CD4-positive, alpha-beta T cell (primary cell): Measurements from ENCODE around the gene TMEM187. TPM values are rescaled to one million over a fixed set of nuclear protein-coding genes. Genes with fewer than 3 reads are reported as not detected.

Experiments used
- ATAC-seq: fragments of 200-7000 bp; cut with Tn5 transposase; one replicate; pipeline ENCODE4 v1.10.0; 2022; ENCODE audit warnings: mild to moderate bottlenecking; ENCODE audit not compliant: poor library complexity
- CTCF ChIA-PET: fragments of 350-600 bp; sonication (Branson Sonifier 250); formaldehyde crosslinking; loops from one replicate; lab custom pipeline; 2021; ENCODE audit warnings: antibody characterized with exemption, inconsistent platforms; lab: Charles Lee
- POLR2A ChIA-PET: fragments of 350-600 bp; sonication (Branson Sonifier 250); formaldehyde crosslinking; loops from one replicate; lab custom pipeline; 2021; ENCODE audit warnings: antibody characterized with exemption, inconsistent platforms; lab: Charles Lee
- DNase-seq, 14 experiments: peaks; one replicate each; pipeline ENCODE4 v3.0.0-alpha.2; 2013 to 2020; ENCODE audit warnings: mixed read lengths in 2 of 14
- H3K27ac ChIP-seq, 2 donors: one replicate each; pipeline versions ENCODE4 v1.5.1 to v1.7.0; 2013; ENCODE audit warnings: low read length in 2 of 2, low read depth in 1 of 2, mild to moderate bottlenecking in 1 of 2
- H3K27me3 ChIP-seq, 2 experiments: 1 replicate in 1 of 2; 2 replicates in 1 of 2; pipeline versions ENCODE4 v1.6.1 to v1.7.0; 2013; ENCODE audit warnings: low read length in 2 of 2, control low read depth in 1 of 2, mild to moderate bottlenecking in 1 of 2, moderate library complexity in 1 of 2; ENCODE audit not compliant: insufficient read depth in 2 of 2, control insufficient read depth in 1 of 2
- H3K36me3 ChIP-seq: one replicate; pipeline ENCODE4 v1.6.1; 2013; ENCODE audit warnings: low read length, control low read depth; ENCODE audit not compliant: insufficient read depth
- H3K4me1 ChIP-seq: one replicate; pipeline ENCODE4 v1.6.1; 2013; ENCODE audit warnings: low read length, control low read depth; ENCODE audit not compliant: insufficient read depth
- H3K4me3 ChIP-seq: one replicate; pipeline ENCODE4 v1.5.1; 2013; ENCODE audit warnings: mild to moderate bottlenecking, low read length, moderate library complexity
- H3K9me3 ChIP-seq, 2 experiments: 1 replicate in 1 of 2; 2 replicates in 1 of 2; pipeline versions ENCODE4 v1.6.1 to v1.7.0; 2013; ENCODE audit warnings: low read length in 2 of 2, mild to moderate bottlenecking in 2 of 2, control low read depth in 1 of 2, moderate library complexity in 1 of 2; ENCODE audit not compliant: control insufficient read depth in 1 of 2, insufficient read depth in 1 of 2
- H3K27ac Mint-ChIP-seq: one replicate; pipeline ENCODE4 v1.8.0; 2020; ENCODE audit warnings: mixed read lengths
- H3K27me3 Mint-ChIP-seq: one replicate; pipeline ENCODE4 v1.8.0; 2021; ENCODE audit warnings: mixed read lengths
- H3K36me3 Mint-ChIP-seq: one replicate; pipeline ENCODE4 v1.8.0; 2021; ENCODE audit warnings: low read depth, mixed read lengths
- H3K4me1 Mint-ChIP-seq: one replicate; pipeline ENCODE4 v1.8.0; 2021; ENCODE audit warnings: low read depth, mixed read lengths
- H3K4me3 Mint-ChIP-seq: one replicate; pipeline ENCODE4 v1.8.0; 2020; ENCODE audit warnings: mild to moderate bottlenecking, mixed read lengths
- H3K9me3 Mint-ChIP-seq: one replicate; pipeline ENCODE4 v1.8.0; 2020; ENCODE audit warnings: mixed read lengths
- CTCF ChIP-seq: fragments of 200-600 bp; IDR thresholded peaks from one replicate; pipeline ENCODE4 v1.8.0; 2022; ENCODE audit warnings: antibody characterized with exemption, mild to moderate bottlenecking
- intact Hi-C, 2 experiments: fragments of 100-400 bp; cut with DNase I in 1 of 2; cut with micrococcal nuclease in 1 of 2; formaldehyde crosslinking; loops; one replicate each; pipeline versions ENCODE4 v1.15.1 to v1.9.0; 2023 to 2025; cut with DNase I, micrococcal nuclease
- total RNA-seq, 174 experiments: library from RNA in 2 of 174; stranded (reverse) in 2 of 174; gene quantifications; one replicate each; pipeline ENCODE4 v1.2.3 and lab custom pipeline; 2021 to 2026

TMEM187 gene
- total RNA-seq, 2 experiments from 2014 or later = 1.4 to 2.0 TPM

- Mint-ChIP-seq H3K4me1 (peaks cover 39% of the 10 kb centered on the region), H3K27ac (peak overlapping the region; percentile 99), H3K27me3 (no peaks in the 10 kb centered on the region), H3K4me3 (peak overlapping the region; percentile 96), H3K36me3 (peaks cover 53% of the 10 kb centered on the region), H3K9me3 (no peaks in the 10 kb centered on the region)
- TF ChIP-seq CTCF = no peak
- ATAC-seq (peak; percentile 72), DNase-seq (peak; percentile 79 to 98 (median 92))
- ChIA-PET CTCF (interaction anchor here (0.7 to 8.3 kb wide), 3 partner anchors 20 to 134 kb away, joined by 3 to 101 read pairs (median 5); partner anchors contain the start of genes IDH3G and SSR4), POLR2A (interaction anchor here (0.8 to 7.2 kb wide), 19 partner anchors 8 to 987 kb away, joined by 3 to 196 read pairs (median 6); partner anchors contain the start of genes AVPR2, HCFC1, IDH3G and IKBKG)
- H3K36me3 ChIP-seq = peaks cover 16% of the 10 kb centered on the region
- H3K4me3 ChIP-seq = peak overlapping the region; percentile 83
- H3K9me3 ChIP-seq = no peaks in the 10 kb centered on the region
- peaks cover 51% of the 10 kb centered on the region for H3K4me1 ChIP-seq
- H3K27ac ChIP-seq = peak overlapping the region; percentile 93 to 97
- no peaks in the 10 kb centered on the region for H3K27me3 ChIP-seq
- intact Hi-C loops = loop anchor here (1.0 to 2.0 kb wide), 2 partner anchors 39 to 133 kb away; partner anchors contain the start of genes IDH3G (in 1 of the 2) and SSR4 (in 1 of the 2)
Measured at GRCh38 chrX:153927922-153928760, 44.4 kb upstream of the TMEM187 start.

GRCh38 chrX:153928846-153929245 is 43.7 kb upstream of the TMEM187 start:
- Histone ChIP-seq H3K4me1 (peaks cover 44% of the 10 kb centered on the region), H3K9me3 (no peaks in the 10 kb centered on the region), H3K36me3 (peaks cover 16% of the 10 kb centered on the region), H3K27me3 (no peaks in the 10 kb centered on the region), H3K4me3 (peak overlapping the region; percentile 39), H3K27ac (no peak overlapping the region)
- Mint-ChIP-seq H3K4me1 (peaks cover 38% of the 10 kb centered on the region), H3K9me3 (no peaks in the 10 kb centered on the region), H3K4me3 (peak overlapping the region; percentile 58), H3K36me3 (peaks cover 53% of the 10 kb centered on the region), H3K27ac (peak overlapping the region; percentile 99), H3K27me3 (no peaks in the 10 kb centered on the region)
- DNase-seq = no peak
- ATAC-seq = no peak
- ChIA-PET CTCF (interaction anchor here (8.3 kb wide), 1 partner anchor 19 kb away, joined by 101 read pairs; no protein-coding TSS in a partner anchor), POLR2A (interaction anchor here (0.8 to 7.2 kb wide), 8 partner anchors 9 to 500 kb away, joined by 3 to 196 read pairs (median 16); partner anchors contain the start of genes AVPR2, HCFC1, IDH3G and RENBP)
- TF ChIP-seq CTCF = no peak
- intact Hi-C loops = no loop called here

- Histone ChIP-seq H3K27me3 (no peaks in the 10 kb centered on the region), H3K9me3 (no peaks in the 10 kb centered on the region), H3K36me3 (peaks cover 16% of the 10 kb centered on the region), H3K4me3 (peak overlapping the region; percentile 39), H3K27ac (peak overlapping the region in 1 of 2 donors; percentile 10), H3K4me1 (peaks cover 49% of the 10 kb centered on the region)
- H3K36me3 Mint-ChIP-seq = peaks cover 47% of the 10 kb centered on the region
- peaks cover 36% of the 10 kb centered on the region for H3K4me1 Mint-ChIP-seq
- POLR2A ChIA-PET = interaction anchor here (6.3 kb wide), 1 partner anchor 40 kb away, joined by 163 read pairs; the partner anchor contains the start of gene HCFC1
- H3K4me3 Mint-ChIP-seq = peak overlapping the region; percentile 38
- H3K9me3 Mint-ChIP-seq = no peaks in the 10 kb centered on the region
- no peak for TF ChIP-seq CTCF
- intact Hi-C loops = no loop called here
- no peak for DNase-seq
- CTCF ChIA-PET = interaction anchor here (8.3 kb wide), 1 partner anchor 18 kb away, joined by 101 read pairs; no protein-coding TSS in a partner anchor
- ATAC-seq = no peak
- peak overlapping the region; percentile 99 for H3K27ac Mint-ChIP-seq
- H3K27me3 Mint-ChIP-seq = no peaks in the 10 kb centered on the region
Measured at GRCh38 chrX:153929576-153929975, 43.0 kb upstream of the TMEM187 start.
